Transverse colon (tissue), 4 donors: ENCODE data around the gene MYH9.

ENCODE experiments used
- CTCF ChIP-seq, 5 experiments: fragments of 200-600 bp in 3 of 5; fragments of 450-650 bp in 2 of 5; sonication (generic) in 3 of 5; IDR thresholded peaks; 1 replicate in 2 of 5; 2 replicates in 3 of 5; pipeline ENCODE4 v1.5.1; 2016 to 2017; ENCODE audit warnings: antibody characterized with exemption in 5 of 5, inconsistent platforms in 3 of 5, mild to moderate bottlenecking in 2 of 5, moderate library complexity in 1 of 5
- POLR2A ChIP-seq: fragments of 450-650 bp; IDR thresholded peaks from one replicate; pipeline ENCODE4 v1.6.1; 2016; ENCODE audit warnings: antibody characterized with exemption, mild to moderate bottlenecking, moderate library complexity
- POLR2AphosphoS5 ChIP-seq, 3 donors: sonication (generic); formaldehyde crosslinking; IDR thresholded peaks; one replicate each; pipeline ENCODE4 v1.6.1; 2016; ENCODE audit warnings: antibody characterized with exemption in 3 of 3

DNA sequence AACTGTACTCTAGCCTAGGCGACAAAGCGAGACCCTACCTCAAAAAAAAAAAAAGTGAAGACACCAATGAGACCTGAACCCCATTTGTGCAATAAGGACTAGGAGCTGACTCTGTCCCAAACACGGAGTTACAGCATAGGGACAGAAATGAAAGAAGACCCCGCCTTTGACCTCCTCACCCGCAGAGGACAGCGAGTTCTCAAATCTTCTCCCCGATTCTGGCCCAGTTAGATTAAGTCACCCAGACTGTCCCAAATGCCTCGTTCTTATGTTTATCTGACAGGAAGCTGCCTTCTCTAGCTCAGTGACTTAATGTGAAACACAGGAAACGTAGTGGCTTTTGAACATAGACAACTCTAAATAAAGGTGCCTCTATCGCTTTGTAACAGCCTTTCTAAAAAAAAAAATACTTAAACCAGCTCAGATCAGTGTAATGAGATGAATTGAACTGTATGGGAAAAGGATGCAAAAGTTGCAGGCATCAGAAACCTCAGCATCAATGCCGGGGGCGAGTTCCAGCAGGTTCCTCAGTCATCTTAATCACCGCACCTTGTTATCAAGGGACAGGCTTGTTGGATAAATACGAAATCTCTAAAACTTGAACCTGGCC, 10.6 kb downstream of the MYH9 start:
- no peak for TF ChIP-seq CTCF (IDR thresholded peaks at IDR 0.05)
- peak; percentile 19 to 63 (median 31) for TF ChIP-seq POLR2AphosphoS5 (IDR thresholded peaks at IDR 0.05)
- peak; percentile 42 for TF ChIP-seq POLR2A
